B cell (primary cell): ENCODE measurements around the gene LRR1. TPM values are rescaled to one million over a fixed set of nuclear protein-coding genes. Genes with fewer than 3 reads are reported as not detected.

Experiments used
- ATAC-seq: fragments of 200-7000 bp; cut with Tn5 transposase; one replicate; pipeline ENCODE4 v1.10.0; 2021; ENCODE audit warnings: low read depth, mild to moderate bottlenecking, moderate number of reproducible peaks, moderate library complexity
- CTCF ChIA-PET: fragments of 350-600 bp; sonication (Branson Sonifier 250); formaldehyde crosslinking; loops from one replicate; lab custom pipeline; 2021; ENCODE audit warnings: antibody characterized with exemption, inconsistent platforms; lab: Charles Lee
- POLR2A ChIA-PET: fragments of 350-600 bp; sonication (Branson Sonifier 250); formaldehyde crosslinking; loops from one replicate; lab custom pipeline; 2021; ENCODE audit warnings: antibody characterized with exemption; lab: Charles Lee
- DNase-seq: peaks from one replicate; pipeline ENCODE4 v3.0.0; 2013
- H2AFZ ChIP-seq: 2 replicates; pipeline ENCODE4 v1.6.1; 2012; ENCODE audit warnings: mild to moderate bottlenecking, low read depth, low read length; ENCODE audit not compliant: insufficient read depth, poor library complexity, severe bottlenecking
- H3K27ac ChIP-seq, 2 donors: 1 replicate in 1 of 2; 2 replicates in 1 of 2; pipeline ENCODE4 v1.5.1; 2012 to 2013; ENCODE audit warnings: low read length in 2 of 2, mild to moderate bottlenecking in 2 of 2, moderate library complexity in 1 of 2
- H3K27me3 ChIP-seq, 4 experiments: fragments of 200-600 bp in 1 of 4; sonication (generic) in 1 of 4; replicated peaks in 1 of 4; 1 replicate in 2 of 4; 2 replicates in 2 of 4; pipeline versions ENCODE4 v1.6.1 to v1.7.0; 2013 to 2016; ENCODE audit warnings: low read length in 3 of 4, mild to moderate bottlenecking in 2 of 4, mixed read lengths in 1 of 4, moderate library complexity in 1 of 4; ENCODE audit not compliant: insufficient read depth in 4 of 4, control insufficient read depth in 3 of 4; ENCODE audit errors: control extremely low read depth in 1 of 4
- H3K36me3 ChIP-seq, 2 experiments: replicated peaks in 1 of 2; 1 replicate in 1 of 2; 2 replicates in 1 of 2; pipeline versions ENCODE4 v1.6.1 to v1.7.1; 2013; ENCODE audit warnings: low read length in 1 of 2; ENCODE audit not compliant: insufficient read depth in 2 of 2, control insufficient read depth in 1 of 2; ENCODE audit errors: control extremely low read depth in 1 of 2, extremely low read depth in 1 of 2
- H3K4me1 ChIP-seq, 2 donors: fragments of 200-600 bp in 1 of 2; sonication (generic) in 1 of 2; 1 replicate in 1 of 2; 2 replicates in 1 of 2; pipeline versions ENCODE4 v1.5.1 to v1.6.1; 2013 to 2017; ENCODE audit warnings: low read length in 2 of 2; ENCODE audit not compliant: control insufficient read depth in 2 of 2, insufficient read depth in 2 of 2
- H3K4me2 ChIP-seq: replicated peaks from 2 replicates; pipeline ENCODE3; 2012; ENCODE audit warnings: mild to moderate bottlenecking, low read depth, low read length; ENCODE audit not compliant: poor library complexity, severe bottlenecking
- H3K4me3 ChIP-seq, 5 experiments: fragments of 200-600 bp in 1 of 5; sonication (generic) in 1 of 5; 1 replicate in 3 of 5; 2 replicates in 2 of 5; pipeline versions ENCODE4 v1.5.1 to v1.7.0; 2011 to 2016; ENCODE audit warnings: low read length in 4 of 5, mild to moderate bottlenecking in 4 of 5, low read depth in 2 of 5, control low read depth in 1 of 5, moderate library complexity in 1 of 5; ENCODE audit not compliant: insufficient read depth in 1 of 5; ENCODE audit errors: control extremely low read depth in 1 of 5, extremely low read depth in 1 of 5
- H3K79me2 ChIP-seq: fragments of 200-600 bp; sonication (generic); one replicate; pipeline ENCODE4 v1.6.0; 2016; ENCODE audit warnings: low read length; ENCODE audit not compliant: control insufficient read depth, insufficient read depth
- H3K9ac ChIP-seq: fragments of 200-600 bp; sonication (generic); 2 replicates; pipeline ENCODE4 v1.6.1; 2017; ENCODE audit warnings: mild to moderate bottlenecking, low read length, moderate library complexity
- H3K9me3 ChIP-seq, 3 donors: one replicate each; pipeline versions ENCODE4 v1.6.1 to v1.7.1; 2013; ENCODE audit warnings: low read length in 2 of 3; ENCODE audit not compliant: control insufficient read depth in 2 of 3, insufficient read depth in 1 of 3; ENCODE audit errors: control extremely low read depth in 1 of 3
- H4K20me1 ChIP-seq: 2 replicates; pipeline ENCODE4 v1.6.0; 2012; ENCODE audit warnings: mild to moderate bottlenecking, low read length; ENCODE audit not compliant: insufficient read depth, control insufficient read depth, poor library complexity, severe bottlenecking
- H3K27ac Mint-ChIP-seq: one replicate; pipeline ENCODE4 v1.8.0; 2021; ENCODE audit warnings: mixed read lengths
- H3K27me3 Mint-ChIP-seq: one replicate; pipeline ENCODE4 v1.8.0; 2021; ENCODE audit warnings: mixed read lengths
- H3K4me1 Mint-ChIP-seq: one replicate; pipeline ENCODE4 v1.8.0; 2021; ENCODE audit warnings: mixed read lengths
- H3K4me3 Mint-ChIP-seq: one replicate; pipeline ENCODE4 v1.8.0; 2021; ENCODE audit warnings: mixed read lengths
- H3K9me3 Mint-ChIP-seq: one replicate; pipeline ENCODE4 v1.8.0; 2022; ENCODE audit warnings: mixed read lengths; ENCODE audit not compliant: insufficient read depth
- EZH2 ChIP-seq: IDR thresholded peaks from 2 replicates; pipeline ENCODE4 v1.6.1; 2012; ENCODE audit warnings: borderline replicate concordance, low read depth, mild to moderate bottlenecking, moderate library complexity, low read length; ENCODE audit not compliant: insufficient read depth, poor library complexity, severe bottlenecking
- WGBS: methylation state at CpG from one replicate; pipeline ENCODE4 v1.1.5; 2013; ENCODE audit warnings: missing lambda C conversion rate; ENCODE audit not compliant: insufficient coverage; 5-methylcytosine and 5-hydroxymethylcytosine counted together
- intact Hi-C: fragments of 100-400 bp; cut with micrococcal nuclease; formaldehyde crosslinking; loops from one replicate; pipeline ENCODE4 v1.10.0; 2022
- polyA plus RNA-seq: library from polyadenylated mRNA; depleted of rRNA; stranded (reverse); fragments of >200 nt; gene quantifications from 2 replicates; pipeline ENCODE4 v1.2.3, GENCODE V29; 2012
- total RNA-seq, 2 donors: library from RNA; stranded (reverse); fragments of 120-200 nt in 1 of 2; gene quantifications; 1 replicate in 1 of 2; 2 replicates in 1 of 2; pipeline versions ENCODE4 v1.2.3 to v1.2.4, GENCODE V29; 2013 to 2022
- TF ChIP-seq, protein P1 (sequence below): fragments of 200-600 bp; IDR thresholded peaks from one replicate; pipeline ENCODE4 v1.8.0; 2022; ENCODE audit warnings: antibody characterized with exemption, mild to moderate bottlenecking

LRR1 gene
- total and polyA plus RNA-seq, 2 donors (not counting 1 experiment from before 2014, with no cell fraction given) = 3.5 to 10.3 TPM

DNA sequence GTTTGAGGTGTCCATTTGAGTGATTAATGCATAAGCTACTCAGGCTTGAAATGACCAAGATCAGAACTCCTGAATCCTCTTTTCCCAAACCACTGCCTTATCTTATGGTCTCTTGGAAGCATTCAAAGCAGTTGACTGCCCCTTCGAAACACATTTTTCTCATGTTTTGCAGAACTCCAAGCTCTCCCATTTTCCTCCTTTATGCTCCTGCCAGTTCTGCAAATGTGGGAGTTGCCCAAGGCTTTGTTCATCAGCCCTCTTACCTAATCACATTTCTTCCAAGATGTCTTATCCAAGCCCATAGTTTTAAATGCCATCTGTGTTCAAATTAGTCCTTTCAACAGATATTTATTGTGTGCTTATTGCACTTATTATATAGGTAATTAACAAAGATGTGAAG lies 38.1 kb downstream of the LRR1 start:
- Mint-ChIP-seq H3K4me1 (peaks cover 58% of the 10 kb centered on the region), H3K4me3 (peak overlapping the region; percentile 76), H3K27ac (peak overlapping the region; percentile 83), H3K27me3 (no peaks in the 10 kb centered on the region), H3K9me3 (no peaks in the 10 kb centered on the region)
- DNase-seq = no peak
- ChIA-PET CTCF (no interaction called here), POLR2A (no interaction called here)
- Histone ChIP-seq H4K20me1 (peaks cover 20% of the 10 kb centered on the region), H3K36me3 (peaks cover 0 to 24% of the 10 kb centered on the region in 2 experiments), H3K4me1 (peaks cover 23 to 30% of the 10 kb centered on the region in 2 donors), H3K79me2 (peaks cover 81% of the 10 kb centered on the region), H3K27me3 (no peaks in the 10 kb centered on the region), H3K4me2 (peak overlapping the region; percentile 89), H3K9me3 (no peaks in the 10 kb centered on the region), H3K9ac (no peak overlapping the region), H3K4me3 (no peak overlapping the region), H2AFZ (no peak overlapping the region), H3K27ac (peak overlapping the region in 1 of 2 donors; percentile 97)
- intact Hi-C loops = no loop called here
- 89% methylated on average over 1 of the region's 1 CpG for WGBS
- TF ChIP-seq, protein P1, sequence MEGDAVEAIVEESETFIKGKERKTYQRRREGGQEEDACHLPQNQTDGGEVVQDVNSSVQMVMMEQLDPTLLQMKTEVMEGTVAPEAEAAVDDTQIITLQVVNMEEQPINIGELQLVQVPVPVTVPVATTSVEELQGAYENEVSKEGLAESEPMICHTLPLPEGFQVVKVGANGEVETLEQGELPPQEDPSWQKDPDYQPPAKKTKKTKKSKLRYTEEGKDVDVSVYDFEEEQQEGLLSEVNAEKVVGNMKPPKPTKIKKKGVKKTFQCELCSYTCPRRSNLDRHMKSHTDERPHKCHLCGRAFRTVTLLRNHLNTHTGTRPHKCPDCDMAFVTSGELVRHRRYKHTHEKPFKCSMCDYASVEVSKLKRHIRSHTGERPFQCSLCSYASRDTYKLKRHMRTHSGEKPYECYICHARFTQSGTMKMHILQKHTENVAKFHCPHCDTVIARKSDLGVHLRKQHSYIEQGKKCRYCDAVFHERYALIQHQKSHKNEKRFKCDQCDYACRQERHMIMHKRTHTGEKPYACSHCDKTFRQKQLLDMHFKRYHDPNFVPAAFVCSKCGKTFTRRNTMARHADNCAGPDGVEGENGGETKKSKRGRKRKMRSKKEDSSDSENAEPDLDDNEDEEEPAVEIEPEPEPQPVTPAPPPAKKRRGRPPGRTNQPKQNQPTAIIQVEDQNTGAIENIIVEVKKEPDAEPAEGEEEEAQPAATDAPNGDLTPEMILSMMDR = no peak
- TF ChIP-seq EZH2 = no peak
- ATAC-seq = no peak

DNA sequence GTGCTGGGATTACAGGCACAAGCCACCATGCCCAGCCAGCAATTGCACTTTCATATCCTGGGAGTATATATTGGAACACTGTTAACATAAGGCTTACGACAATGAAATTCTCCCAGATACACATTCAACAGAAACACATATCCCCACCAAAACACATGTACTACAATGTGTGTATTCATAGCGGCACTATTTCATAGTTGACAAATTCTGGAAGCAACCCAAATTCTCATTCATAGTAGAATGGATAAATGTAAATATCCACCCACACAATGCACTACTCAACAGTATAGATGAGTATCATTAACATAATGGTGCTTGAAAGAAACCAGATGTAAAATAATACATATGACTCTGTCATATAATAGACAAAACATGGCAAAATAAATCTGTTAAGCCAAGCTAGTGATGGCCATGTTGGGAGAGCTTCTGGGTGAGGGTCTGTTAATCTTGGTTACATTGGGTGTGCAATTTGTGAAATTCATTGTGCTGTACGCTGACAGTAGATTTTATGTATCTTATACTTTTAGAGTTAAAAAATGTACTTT lies 38.9 kb downstream of the LRR1 start:
- no peak overlapping the region for H2AFZ ChIP-seq
- no peak for DNase-seq
- TF ChIP-seq, protein P1 = no peak
- TF ChIP-seq EZH2 = no peak
- ATAC-seq = no peak
- no peaks in the 10 kb centered on the region for H3K27me3 ChIP-seq
- Mint-ChIP-seq H3K9me3 (no peaks in the 10 kb centered on the region), H3K4me1 (peaks cover 61% of the 10 kb centered on the region), H3K4me3 (no peak overlapping the region), H3K27me3 (no peaks in the 10 kb centered on the region), H3K27ac (peak overlapping the region; percentile 5)
- H4K20me1 ChIP-seq = peaks cover 20% of the 10 kb centered on the region
- no peaks in the 10 kb centered on the region for H3K9me3 ChIP-seq
- no peak overlapping the region for H3K27ac ChIP-seq
- no peak overlapping the region for H3K4me2 ChIP-seq
- no peak overlapping the region for H3K4me3 ChIP-seq
- CTCF ChIA-PET = interaction anchor here (0.7 kb wide), 1 partner anchor 1152 kb away, joined by 3 read pairs; no protein-coding TSS in a partner anchor
- H3K79me2 ChIP-seq = peaks cover 81% of the 10 kb centered on the region
- H3K36me3 ChIP-seq = peaks cover 0 to 24% of the 10 kb centered on the region in 2 experiments
- no CpG with 5 or more reads among the region's 3 CpGs for WGBS
- intact Hi-C loops = no loop called here
- no peak overlapping the region for H3K9ac ChIP-seq
- H3K4me1 ChIP-seq = peaks cover 26 to 27% of the 10 kb centered on the region in 2 donors
- POLR2A ChIA-PET = no interaction called here
